ENCODE measurements around the gene MDC1. TPM values are rescaled to one million over a fixed set of nuclear protein-coding genes. Genes with fewer than 3 reads are reported as not detected.
A peak's percentile ranks its signal among the peaks of the same experiment; 100 is the strongest.
"Not testable (repeated sequence)": the region's sequence is repeated elsewhere in the genome, so short reads cannot be mapped to it uniquely, and the experiment has no call there.

Gene MDC1
- total RNA-seq, 1 donor from 2014 or later: 9.3 TPM

- DNase-seq: not testable (repeated sequence)
These were observed 7.0 kb upstream of the MDC1 start for GRCh38 chr6:30723843-30724741.

DNA sequence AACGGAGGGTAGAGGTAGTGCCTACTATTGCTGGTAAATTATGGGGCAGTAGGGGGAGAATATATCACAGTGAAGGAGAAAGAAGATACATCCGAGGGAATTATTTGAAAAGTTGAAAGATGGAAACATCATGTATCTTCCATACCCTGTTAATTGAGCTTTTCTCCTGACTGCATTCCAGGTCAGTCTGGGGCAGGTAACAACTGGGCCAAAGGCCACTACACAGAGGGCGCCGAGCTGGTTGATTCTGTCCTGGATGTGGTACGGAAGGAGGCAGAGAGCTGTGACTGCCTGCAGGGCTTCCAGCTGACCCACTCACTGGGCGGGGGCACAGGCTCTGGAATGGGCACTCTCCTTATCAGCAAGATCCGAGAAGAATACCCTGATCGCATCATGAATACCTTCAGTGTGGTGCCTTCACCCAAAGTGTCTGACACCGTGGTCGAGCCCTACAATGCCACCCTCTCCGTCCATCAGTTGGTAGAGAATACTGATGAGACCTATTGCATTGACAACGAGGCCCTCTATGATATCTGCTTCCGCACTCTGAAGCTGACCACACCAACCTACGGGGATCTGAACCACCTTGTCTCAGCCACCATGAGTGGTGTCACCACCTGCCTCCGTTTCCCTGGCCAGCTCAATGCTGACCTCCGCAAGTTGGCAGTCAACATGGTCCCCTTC is 6.2 kb upstream of the MDC1 start:
- not testable (repeated sequence) for DNase-seq

DNA sequence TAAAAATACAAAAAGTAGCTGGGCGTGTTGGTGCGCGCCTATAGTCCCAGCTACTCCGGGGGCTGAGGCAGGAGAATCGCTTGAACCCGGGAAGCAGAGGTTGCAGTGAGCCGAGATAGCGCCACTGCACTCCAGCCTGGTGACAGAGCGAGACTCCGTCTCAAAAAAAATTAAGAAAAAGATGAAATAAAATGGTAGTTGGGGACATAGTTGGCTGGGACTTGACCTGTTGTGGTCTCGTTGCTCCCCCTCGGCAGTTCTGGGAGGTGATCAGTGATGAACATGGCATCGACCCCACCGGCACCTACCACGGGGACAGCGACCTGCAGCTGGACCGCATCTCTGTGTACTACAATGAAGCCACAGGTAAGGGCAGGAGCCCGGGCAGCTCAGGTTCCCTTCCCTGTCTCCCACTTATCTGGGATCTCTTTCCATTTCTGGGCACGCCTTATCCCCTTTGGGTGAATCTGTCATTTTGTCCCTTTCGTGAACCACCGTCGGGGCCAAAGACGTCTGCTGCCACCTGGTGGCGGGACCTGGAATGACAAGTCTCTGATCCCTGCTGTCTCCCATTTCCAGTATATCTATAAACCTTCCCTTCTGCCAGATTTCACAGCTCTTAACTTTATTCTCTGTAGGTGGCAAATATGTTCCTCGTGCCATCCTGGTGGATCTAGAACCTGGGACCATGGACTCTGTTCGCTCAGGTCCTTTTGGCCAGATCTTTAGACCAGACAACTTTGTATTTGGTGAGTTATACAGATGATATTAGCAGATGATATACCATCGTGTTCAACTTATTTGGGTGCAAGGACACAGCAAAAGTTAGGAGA is 5.4 kb upstream of the MDC1 start:
- DNase-seq: peak; percentile 71

DNA sequence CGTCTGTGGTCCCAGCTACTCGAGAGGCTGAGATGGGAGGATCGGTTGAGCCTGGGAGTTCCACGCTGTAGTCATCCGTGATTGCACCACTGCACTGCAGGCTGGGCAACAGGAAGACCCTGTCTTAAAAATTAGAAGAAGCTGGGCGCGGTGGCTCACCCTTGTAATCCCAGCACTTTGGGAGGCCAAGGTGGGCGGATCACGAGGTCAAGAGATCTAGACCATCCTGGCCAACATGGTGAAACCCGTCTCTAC is 4.9 kb upstream of the MDC1 start:
- DNase-seq: not testable (repeated sequence)

GRCh38 chr6:30721198-30722024 is 4.3 kb upstream of the MDC1 start:
- DNase-seq: peak; percentile 88

DNA sequence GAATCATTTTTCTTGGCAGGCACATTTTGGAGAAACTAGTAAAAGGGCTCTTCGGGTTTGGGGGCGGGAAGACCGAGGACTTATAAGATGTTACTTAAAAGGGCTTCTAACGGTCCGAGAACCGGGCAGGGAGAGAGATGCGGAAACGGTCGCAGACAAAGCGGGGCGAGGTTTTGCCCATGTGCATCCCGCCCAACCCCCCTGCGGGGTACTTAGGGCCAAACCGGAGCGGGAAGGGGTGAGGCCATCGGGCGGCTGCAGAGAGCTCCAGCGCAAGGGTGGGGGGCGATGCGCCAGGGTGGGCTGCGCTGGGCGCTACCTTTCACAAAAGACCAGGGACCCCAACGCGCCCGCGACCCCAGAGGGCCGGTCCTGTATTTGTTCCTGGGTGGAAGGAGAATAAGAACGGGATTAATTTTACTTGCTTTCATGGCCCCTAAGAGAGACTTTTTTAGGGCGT is 3.7 kb upstream of the MDC1 start:
- DNase-seq: peak; percentile 58

- DNase-seq: peak; percentile 99
These were observed 3.0 kb upstream of the MDC1 start, which contains the start of gene TUBB for GRCh38 chr6:30719791-30720737. TSS of gene TUBB (plus strand) at chr6:30720352. CDS start at chr6:30720507, 155 bp downstream.

DNA sequence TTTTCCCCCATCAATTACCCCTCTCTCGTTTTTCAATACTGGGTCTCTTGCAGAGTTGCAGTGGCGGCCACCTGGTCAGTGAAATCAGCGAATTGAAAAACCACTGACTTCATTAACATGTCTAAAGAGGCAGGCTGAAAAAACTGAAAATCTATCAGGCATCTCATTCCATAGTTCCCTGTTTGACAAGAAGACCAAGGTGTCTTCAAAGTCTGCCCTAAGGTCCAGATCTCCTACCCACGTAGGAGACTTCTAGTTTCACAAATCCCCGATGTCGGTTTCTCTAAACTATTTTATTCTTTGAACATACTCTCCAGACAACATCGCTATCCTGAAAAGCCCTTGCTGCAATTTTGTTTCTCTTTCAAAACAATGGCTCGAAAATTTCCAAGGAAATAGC is 2.3 kb upstream of the MDC1 start:
- peak; percentile 43 for DNase-seq

DNA sequence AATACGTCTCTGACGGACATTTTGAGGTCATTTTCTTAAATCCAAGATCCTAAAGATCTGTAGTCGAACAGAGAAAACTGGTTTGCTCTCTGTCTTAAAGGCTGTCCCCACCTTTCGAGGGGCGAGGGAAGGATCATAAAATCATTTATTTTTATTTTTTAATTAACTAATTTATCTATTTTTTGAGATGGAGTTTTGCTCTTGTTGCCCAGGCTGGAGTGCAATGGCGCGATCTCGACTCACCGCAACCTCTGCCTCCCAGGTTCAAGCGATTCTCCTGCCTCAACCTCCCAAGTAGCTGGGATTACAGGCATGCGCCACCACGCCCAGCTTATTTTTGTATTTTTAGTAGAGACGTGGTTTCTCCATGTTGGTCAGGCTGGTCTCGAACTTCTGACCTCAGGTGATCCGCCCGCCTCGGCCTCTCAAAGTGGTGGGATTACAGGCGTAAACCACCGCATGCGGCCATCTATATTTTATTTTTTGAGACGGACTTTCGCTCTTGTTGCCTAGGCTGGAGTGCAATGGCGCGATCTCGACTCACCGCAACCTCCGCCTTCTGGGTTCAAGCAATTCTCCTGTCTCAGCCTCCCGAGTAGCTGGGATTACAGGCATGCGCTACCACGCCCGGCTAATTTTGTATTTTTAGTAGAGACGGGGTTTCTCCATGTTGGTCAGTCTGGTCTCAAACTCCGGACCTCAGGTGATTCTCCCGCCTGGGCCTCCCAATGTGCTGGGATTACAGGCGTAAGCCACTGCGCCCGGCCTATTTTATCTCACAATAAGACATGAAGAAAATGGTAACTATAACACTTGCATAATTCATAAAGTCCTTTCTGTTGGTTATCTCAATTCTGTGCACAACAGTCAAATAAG is 1.0 kb upstream of the MDC1 start:
- DNase-seq: not testable (repeated sequence)

DNA sequence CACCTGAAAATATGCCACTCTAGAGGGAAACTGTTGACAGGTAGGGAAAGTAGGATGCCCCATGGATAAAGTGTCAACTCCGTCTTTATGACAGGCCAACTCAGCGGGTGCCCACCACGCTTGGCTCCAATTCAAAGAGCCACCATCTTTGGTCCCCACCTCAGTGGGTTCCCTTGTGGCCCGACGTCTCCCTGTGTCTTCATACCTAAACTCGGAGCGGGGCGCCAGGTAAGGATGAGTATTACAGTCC is 277 bp downstream of the MDC1 start:
- DNase-seq: no peak

DNA sequence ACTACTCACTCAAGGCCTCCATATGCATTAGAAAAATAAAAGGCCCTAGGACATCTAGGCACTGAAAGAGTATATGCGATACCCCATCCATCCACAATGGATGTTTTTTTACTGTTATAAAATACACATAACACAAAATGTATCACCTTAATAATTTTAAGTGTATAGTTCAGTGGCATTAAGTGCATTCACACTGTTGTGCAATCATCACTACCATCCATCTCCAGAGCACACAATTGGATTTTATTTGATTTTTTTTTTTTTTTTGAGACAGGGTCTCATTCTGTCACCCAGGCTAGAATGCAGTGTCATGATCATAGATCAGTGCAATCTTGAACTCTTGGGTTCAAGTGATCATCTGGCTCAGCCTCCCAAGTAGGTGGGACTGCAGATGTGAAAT is 2.8 kb downstream of the MDC1 start:
- DNase-seq: no peak

GRCh38 chr6:30712441-30712945 is 4.6 kb downstream of the MDC1 start:
- no peak for DNase-seq

DNA sequence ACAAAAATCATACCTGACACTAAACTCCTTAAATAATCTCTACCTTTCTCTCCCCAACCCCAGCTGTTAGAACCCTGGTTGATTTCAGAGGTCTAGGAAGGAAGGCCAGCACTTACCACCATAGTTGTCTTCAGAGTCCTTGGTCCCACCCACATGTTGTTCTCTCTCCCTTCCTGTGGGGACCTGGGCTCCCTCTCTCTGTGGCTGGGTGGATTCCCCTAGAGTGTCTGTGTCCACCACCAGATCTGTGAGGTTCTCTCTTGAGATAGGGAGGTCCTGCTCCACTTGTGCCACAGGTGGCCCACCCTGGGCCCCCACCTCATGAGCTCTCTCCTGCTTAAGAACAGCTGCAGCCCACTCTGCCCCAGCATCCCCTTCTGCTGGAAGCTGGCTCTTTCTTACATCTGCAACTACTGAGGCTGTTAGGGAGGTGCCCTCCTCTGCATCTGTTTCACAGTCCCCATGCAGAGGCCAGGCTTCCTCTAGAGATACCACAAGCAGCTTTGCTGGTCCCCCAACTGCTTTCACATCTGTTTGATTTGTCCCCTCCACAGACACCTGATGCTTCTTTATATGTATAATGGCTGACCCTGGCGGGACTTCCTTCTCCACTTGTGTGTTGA is 5.2 kb downstream of the MDC1 start:
- DNase-seq: no peak

DNA sequence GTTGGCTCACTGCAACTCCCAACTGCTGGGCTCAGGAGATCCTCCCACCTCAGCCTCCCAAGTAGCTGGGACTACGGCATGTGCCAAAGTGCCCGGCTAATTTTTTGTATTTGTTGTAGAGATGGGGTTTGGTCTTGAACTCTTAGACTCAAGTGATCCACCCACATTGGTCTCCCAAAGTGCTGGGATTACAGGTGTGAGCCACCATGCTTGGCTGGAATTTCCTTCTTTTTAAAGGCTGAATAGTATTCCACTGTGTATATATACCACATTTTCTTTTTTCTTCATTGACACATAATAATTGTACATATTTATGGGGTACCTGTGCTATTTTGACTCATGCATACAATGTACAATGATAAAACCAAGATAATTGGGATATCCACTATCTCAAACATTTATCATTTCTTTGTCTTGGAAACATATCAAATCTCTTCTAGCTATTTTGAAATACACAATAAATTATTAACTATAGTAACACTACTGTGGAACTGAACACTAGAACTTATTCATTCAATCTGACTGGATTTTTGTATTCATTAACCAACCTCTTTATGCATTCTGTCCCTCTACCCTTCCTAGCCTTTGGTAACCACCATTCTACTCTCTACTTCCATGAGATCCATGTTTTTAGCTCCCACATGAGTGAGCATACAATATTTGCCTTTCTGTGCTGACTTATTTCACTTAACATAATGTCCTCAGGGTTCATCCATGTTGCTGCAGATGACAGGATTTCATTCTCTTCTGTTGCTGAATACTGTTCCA is 7.8 kb downstream of the MDC1 start:
- no peak for DNase-seq

- no peak for DNase-seq
These were observed 9.7 kb downstream of the MDC1 start for GRCh38 chr6:30707281-30707850.

GRCh38 chr6:30705620-30706019 is 11.5 kb downstream of the MDC1 start:
- no peak for DNase-seq

- no peak for DNase-seq
These were observed 13.3 kb downstream of the MDC1 start for GRCh38 chr6:30703821-30704220.

- no peak for DNase-seq
These were observed 14.1 kb downstream of the MDC1 start for GRCh38 chr6:30703011-30703410.
